Suprapubic skin (tissue), 4 donors: ENCODE measurements around the gene CEP135.

Experiments used
- CTCF ChIP-seq, 2 donors: fragments of 200-600 bp in 1 of 2; fragments of 450-650 bp in 1 of 2; sonication (generic) in 1 of 2; IDR thresholded peaks; one replicate each; pipeline ENCODE4 v1.5.1; 2016 to 2019; ENCODE audit warnings: antibody characterized with exemption in 2 of 2, mild to moderate bottlenecking in 1 of 2, moderate library complexity in 1 of 2
- EP300 ChIP-seq: sonication (generic); formaldehyde crosslinking; IDR thresholded peaks from one replicate; pipeline ENCODE4 v1.6.1; 2017; ENCODE audit warnings: antibody characterized with exemption
- POLR2A ChIP-seq, 2 donors: fragments of 450-650 bp; IDR thresholded peaks; one replicate each; pipeline ENCODE4 v1.6.1; 2017; ENCODE audit warnings: antibody characterized with exemption in 2 of 2, mild to moderate bottlenecking in 2 of 2, moderate library complexity in 2 of 2
- POLR2AphosphoS5 ChIP-seq, 3 donors: sonication (generic); formaldehyde crosslinking; IDR thresholded peaks; one replicate each; pipeline ENCODE4 v1.6.1; 2017; ENCODE audit warnings: antibody characterized with exemption in 3 of 3

- TF ChIP-seq EP300: no peak
- TF ChIP-seq POLR2A (IDR thresholded peaks at IDR 0.05): no peak
- no peak for TF ChIP-seq POLR2AphosphoS5 (IDR thresholded peaks at IDR 0.05)
- no peak for TF ChIP-seq CTCF (IDR thresholded peaks at IDR 0.05)
Measured at GRCh38 chr4:55932511-55932910, 16.2 kb upstream of the CEP135 start.
